HCT116 (cell line): Measurements from ENCODE around the gene SPACA5. TPM values are rescaled to one million over a fixed set of nuclear protein-coding genes. Genes with fewer than 3 reads are reported as not detected.

Experiments used
- ATAC-seq: fragments of 200-7000 bp; cut with Tn5 transposase; 2 replicates; pipeline ENCODE4 v1.9.1; 2020; ENCODE audit warnings: mild to moderate bottlenecking, moderate library complexity
- BruUV-seq: library from RNA; stranded (reverse); fragments of 400-500 nt; replicated peaks from 2 replicates; lab custom pipeline; 2021; lab: Mats Ljungman, UMichigan
- CTCF ChIA-PET: fragments of 300-600 bp; sonication (Branson Sonifier 250); formaldehyde crosslinking; loops from one replicate; lab custom pipeline; 2021; ENCODE audit warnings: antibody characterized with exemption; lab: Charles Lee
- POLR2A ChIA-PET: fragments of 300-600, 350-600 bp; sonication (Branson Sonifier 250); formaldehyde crosslinking; loops from one replicate; lab custom pipeline; 2021; ENCODE audit warnings: antibody characterized with exemption; lab: Charles Lee
- RAD21 ChIA-PET, 2 experiments: fragments of 300-600 bp; sonication (Branson Sonifier 250); formaldehyde crosslinking; loops; one replicate each; lab custom pipeline; 2023; ENCODE audit warnings: low total read pairs in 2 of 2; ENCODE audit not compliant: uncharacterized antibody in 2 of 2, unreplicated experiment in 2 of 2, low non-redundant PET in 1 of 2; lab: Charles Lee
- DNase-seq: peaks from one replicate; pipeline ENCODE4 v3.0.0-alpha.2; 2010; ENCODE audit warnings: low read depth, low spot score
- H2AFZ ChIP-seq: fragments of 200-600 bp; shearing (Covaris generic), sonication (generic); 2 replicates; pipeline ENCODE4 v1.6.1; 2017; ENCODE audit warnings: low read depth, mixed run types, mixed read lengths, antibody characterized with exemption, low read length; ENCODE audit not compliant: poor library complexity, severe bottlenecking
- H3K27ac ChIP-seq: 2 replicates; pipeline ENCODE4 v1.5.1; 2012; ENCODE audit warnings: low read depth, low read length
- H3K27me3 ChIP-seq: fragments of 200-600 bp; sonication (generic); 2 replicates; pipeline ENCODE4 v1.6.1; 2016; ENCODE audit warnings: mixed run types, low read length, mixed read lengths; ENCODE audit not compliant: insufficient read depth
- H3K36me3 ChIP-seq, 2 experiments: fragments of 200-500 bp in 1 of 2; fragments of 200-600 bp in 1 of 2; sonication (Bioruptor generic) in 1 of 2; sonication (generic) in 1 of 2; 2 replicates each; pipeline versions ENCODE4 v1.5.1 to v1.6.1; 2014 to 2016; ENCODE audit warnings: low read length in 2 of 2, inconsistent platforms in 1 of 2, mixed read lengths in 1 of 2, mixed run types in 1 of 2; ENCODE audit not compliant: insufficient read depth in 2 of 2, control insufficient read depth in 1 of 2
- H3K4me1 ChIP-seq, 2 experiments: fragments of 200-600 bp in 1 of 2; sonication (generic) in 1 of 2; 2 replicates each; pipeline versions ENCODE4 v1.5.1 to v1.6.1; 2012 to 2017; ENCODE audit warnings: low read length in 2 of 2, inconsistent platforms in 1 of 2, mild to moderate bottlenecking in 1 of 2, mixed read lengths in 1 of 2, mixed run types in 1 of 2, moderate library complexity in 1 of 2; ENCODE audit not compliant: insufficient read depth in 2 of 2, control insufficient read depth in 1 of 2
- H3K4me2 ChIP-seq: fragments of 200-600 bp; sonication (generic); 2 replicates; pipeline ENCODE4 v1.6.1; 2017; ENCODE audit warnings: mixed run types, low read length, mixed read lengths
- H3K4me3 ChIP-seq, 2 experiments: fragments of 200-600 bp in 1 of 2; sonication (generic) in 1 of 2; replicated peaks in 1 of 2; 2 replicates each; pipeline ENCODE4 v1.5.1; 2011 to 2016; ENCODE audit warnings: low read length in 2 of 2, control low read depth in 1 of 2, low read depth in 1 of 2, mild to moderate bottlenecking in 1 of 2, mixed read lengths in 1 of 2, mixed run types in 1 of 2
- H3K79me2 ChIP-seq: fragments of 200-600 bp; sonication (generic); 2 replicates; pipeline ENCODE4 v1.6.1; 2017; ENCODE audit warnings: mild to moderate bottlenecking, mixed run types, low read length, moderate library complexity, mixed read lengths; ENCODE audit not compliant: insufficient read depth
- H3K9ac ChIP-seq: fragments of 200-600 bp; sonication (generic); 2 replicates; pipeline ENCODE4 v1.6.1; 2016; ENCODE audit warnings: low read length, mixed read lengths
- H3K9me2 ChIP-seq: fragments of 200-600 bp; sonication (generic), shearing (Covaris generic); 2 replicates; pipeline ENCODE4 v1.6.1; 2017; ENCODE audit warnings: mixed run types, mild to moderate bottlenecking, moderate library complexity; ENCODE audit not compliant: insufficient read depth
- H3K9me3 ChIP-seq, 2 experiments: fragments of 200-500 bp in 1 of 2; fragments of 200-600 bp in 1 of 2; sonication (Bioruptor generic) in 1 of 2; sonication (generic) in 1 of 2; 2 replicates each; pipeline ENCODE4 v1.6.1; 2014 to 2017; ENCODE audit warnings: low read length in 2 of 2, mixed read lengths in 2 of 2, inconsistent platforms in 1 of 2, low read depth in 1 of 2, mild to moderate bottlenecking in 1 of 2, mixed run types in 1 of 2, moderate library complexity in 1 of 2; ENCODE audit not compliant: control insufficient read depth in 1 of 2, insufficient read depth in 1 of 2
- H4K20me1 ChIP-seq: fragments of 200-600 bp; sonication (generic), shearing (Covaris generic); 2 replicates; pipeline ENCODE4 v1.6.1; 2017; ENCODE audit warnings: mixed run types, mild to moderate bottlenecking, moderate library complexity; ENCODE audit not compliant: insufficient read depth
- CEBPB ChIP-seq: IDR thresholded peaks from 2 replicates; pipeline ENCODE4 v1.6.1; 2012; ENCODE audit warnings: low read depth
- EGR1 ChIP-seq: IDR thresholded peaks from 2 replicates; pipeline ENCODE4 v1.6.1; 2012; ENCODE audit warnings: low read depth
- ELF1 ChIP-seq: IDR thresholded peaks from 2 replicates; pipeline ENCODE4 v1.6.1; 2012; ENCODE audit warnings: low read depth, borderline replicate concordance
- EZH2 ChIP-seq: fragments of 200-600 bp; sonication (generic); IDR thresholded peaks from 2 replicates; pipeline ENCODE4 v1.6.1; 2017; ENCODE audit warnings: antibody characterized with exemption, mixed run types
- EZH2phosphoT487 ChIP-seq: fragments of 200-600 bp; IDR thresholded peaks from 2 replicates; pipeline ENCODE4 v1.6.1; 2018; ENCODE audit warnings: antibody characterized with exemption, borderline replicate concordance
- POLR2A ChIP-seq: IDR thresholded peaks from 2 replicates; pipeline ENCODE4 v1.7.0; 2011; ENCODE audit warnings: borderline replicate concordance; ENCODE audit not compliant: insufficient read depth, insufficient read length; ENCODE audit errors: extremely low read depth
- YY1 ChIP-seq: IDR thresholded peaks from 2 replicates; pipeline ENCODE4 v1.6.1; 2011; ENCODE audit warnings: low read length, low read depth, moderate library complexity, mild to moderate bottlenecking; ENCODE audit not compliant: insufficient replicate concordance; ENCODE audit errors: extremely low read depth
- ZNF274 ChIP-seq: fragments of 200-500 bp; sonication (Bioruptor generic); IDR thresholded peaks from 2 replicates; pipeline ENCODE4 v1.6.1; 2014; ENCODE audit warnings: mild to moderate bottlenecking, low read depth, low read length, inconsistent platforms
- intact Hi-C: fragments of 100-400 bp; cut with micrococcal nuclease; formaldehyde crosslinking; loops from 2 replicates; pipeline ENCODE4 v1.10.0; 2022
- total RNA-seq: library from RNA; stranded (reverse); gene quantifications from one replicate; pipeline ENCODE4 v1.2.1, GENCODE V29; 2021; ENCODE audit not compliant: unreplicated experiment
- TF ChIP-seq, protein P1 (sequence below), 3 experiments: fragments of 200-600 bp in 1 of 3; sonication (generic) in 1 of 3; IDR thresholded peaks in 2 of 3; conservative IDR thresholded peaks in 1 of 3; 2 replicates each; pipeline ENCODE4 v1.5.1; 2012 to 2017; ENCODE audit warnings: low read depth in 2 of 3, low read length in 2 of 3, antibody characterized with exemption in 1 of 3, borderline replicate concordance in 1 of 3, control low read depth in 1 of 3, mild to moderate bottlenecking in 1 of 3, mixed read lengths in 1 of 3, mixed run types in 1 of 3, moderate library complexity in 1 of 3; ENCODE audit not compliant: insufficient read depth in 1 of 3
- TF ChIP-seq, protein P2 (sequence below): IDR thresholded peaks from 2 replicates; pipeline ENCODE4 v1.6.1; 2012
- TF ChIP-seq, protein P3 (sequence below): IDR thresholded peaks from 2 replicates; pipeline ENCODE4 v1.6.1; 2012
- TF ChIP-seq, protein P4 (sequence below): IDR thresholded peaks from 2 replicates; pipeline ENCODE4 v1.6.1; 2011; ENCODE audit warnings: mild to moderate bottlenecking, low read length, moderate library complexity; ENCODE audit not compliant: insufficient replicate concordance; ENCODE audit errors: extremely low read depth

The SPACA5 gene
- total RNA-seq, 1 experiment from 2014 or later, result not detected

DNA sequence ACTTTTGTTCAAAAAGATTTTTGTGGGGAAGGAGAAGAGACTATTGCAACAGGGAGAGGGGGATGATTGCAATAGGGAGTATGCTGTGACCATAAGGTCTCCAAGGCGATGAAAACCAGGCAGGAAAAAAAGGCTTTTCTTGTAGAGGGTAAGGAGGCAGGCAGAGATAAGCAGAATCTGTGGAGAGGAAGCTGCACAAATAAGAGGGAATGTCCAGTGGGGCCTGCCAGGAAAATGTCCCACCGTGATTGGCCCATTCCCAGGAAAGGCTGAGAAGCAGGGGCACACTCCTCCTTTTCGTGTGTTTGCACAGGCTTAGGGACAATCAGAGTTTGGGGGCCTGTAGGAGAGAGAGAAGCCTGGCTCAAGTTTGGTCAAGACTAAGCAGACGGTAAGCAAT, 29.1 kb downstream of the SPACA5 start:
- POLR2A ChIA-PET, result no interaction called here
- DNase-seq, result no peak
- no TSS peak for BruUV-seq

More for the DNA sequence above, 29.1 kb downstream of the SPACA5 start:
- no peak overlapping the region for H2AFZ ChIP-seq
- no peaks in the 10 kb centered on the region for H4K20me1 ChIP-seq
- CTCF ChIA-PET, result no interaction called here
- no peak overlapping the region for H3K27ac ChIP-seq
- ATAC-seq, result no peak
- no peak overlapping the region for H3K9ac ChIP-seq
- H3K9me3 ChIP-seq, result no peaks in the 10 kb centered on the region
- H3K27me3 ChIP-seq, result no peaks in the 10 kb centered on the region
- H3K4me3 ChIP-seq, result no peak overlapping the region
- no peaks in the 10 kb centered on the region for H3K36me3 ChIP-seq
- intact Hi-C loops, result no loop called here
- H3K79me2 ChIP-seq, result no peaks in the 10 kb centered on the region
- RAD21 ChIA-PET, result no interaction called here
- no peaks in the 10 kb centered on the region for H3K9me2 ChIP-seq
- TF ChIP-seq, protein P1, sequence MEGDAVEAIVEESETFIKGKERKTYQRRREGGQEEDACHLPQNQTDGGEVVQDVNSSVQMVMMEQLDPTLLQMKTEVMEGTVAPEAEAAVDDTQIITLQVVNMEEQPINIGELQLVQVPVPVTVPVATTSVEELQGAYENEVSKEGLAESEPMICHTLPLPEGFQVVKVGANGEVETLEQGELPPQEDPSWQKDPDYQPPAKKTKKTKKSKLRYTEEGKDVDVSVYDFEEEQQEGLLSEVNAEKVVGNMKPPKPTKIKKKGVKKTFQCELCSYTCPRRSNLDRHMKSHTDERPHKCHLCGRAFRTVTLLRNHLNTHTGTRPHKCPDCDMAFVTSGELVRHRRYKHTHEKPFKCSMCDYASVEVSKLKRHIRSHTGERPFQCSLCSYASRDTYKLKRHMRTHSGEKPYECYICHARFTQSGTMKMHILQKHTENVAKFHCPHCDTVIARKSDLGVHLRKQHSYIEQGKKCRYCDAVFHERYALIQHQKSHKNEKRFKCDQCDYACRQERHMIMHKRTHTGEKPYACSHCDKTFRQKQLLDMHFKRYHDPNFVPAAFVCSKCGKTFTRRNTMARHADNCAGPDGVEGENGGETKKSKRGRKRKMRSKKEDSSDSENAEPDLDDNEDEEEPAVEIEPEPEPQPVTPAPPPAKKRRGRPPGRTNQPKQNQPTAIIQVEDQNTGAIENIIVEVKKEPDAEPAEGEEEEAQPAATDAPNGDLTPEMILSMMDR (IDR thresholded peaks at IDR 0.05 in 2 of 3, conservative IDR thresholded peaks at IDR 0.05 in 1 of 3; ENCODE audit: borderline replicate concordance in 1 of 3, insufficient read depth in 1 of 3, low read depth in 2 of 3, low read length in 2 of 3), result no peak
- TF ChIP-seq ZNF274 (no peak), POLR2A (no peak), CEBPB (no peak), YY1 (no peak), EZH2phosphoT487 (no peak), EZH2 (no peak), ELF1 (no peak), EGR1 (no peak)
- TF ChIP-seq, protein P2, sequence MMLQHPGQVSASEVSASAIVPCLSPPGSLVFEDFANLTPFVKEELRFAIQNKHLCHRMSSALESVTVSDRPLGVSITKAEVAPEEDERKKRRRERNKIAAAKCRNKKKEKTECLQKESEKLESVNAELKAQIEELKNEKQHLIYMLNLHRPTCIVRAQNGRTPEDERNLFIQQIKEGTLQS, result no peak
- TF ChIP-seq, protein P3, sequence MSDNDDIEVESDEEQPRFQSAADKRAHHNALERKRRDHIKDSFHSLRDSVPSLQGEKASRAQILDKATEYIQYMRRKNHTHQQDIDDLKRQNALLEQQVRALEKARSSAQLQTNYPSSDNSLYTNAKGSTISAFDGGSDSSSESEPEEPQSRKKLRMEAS, result no peak
- TF ChIP-seq, protein P4, sequence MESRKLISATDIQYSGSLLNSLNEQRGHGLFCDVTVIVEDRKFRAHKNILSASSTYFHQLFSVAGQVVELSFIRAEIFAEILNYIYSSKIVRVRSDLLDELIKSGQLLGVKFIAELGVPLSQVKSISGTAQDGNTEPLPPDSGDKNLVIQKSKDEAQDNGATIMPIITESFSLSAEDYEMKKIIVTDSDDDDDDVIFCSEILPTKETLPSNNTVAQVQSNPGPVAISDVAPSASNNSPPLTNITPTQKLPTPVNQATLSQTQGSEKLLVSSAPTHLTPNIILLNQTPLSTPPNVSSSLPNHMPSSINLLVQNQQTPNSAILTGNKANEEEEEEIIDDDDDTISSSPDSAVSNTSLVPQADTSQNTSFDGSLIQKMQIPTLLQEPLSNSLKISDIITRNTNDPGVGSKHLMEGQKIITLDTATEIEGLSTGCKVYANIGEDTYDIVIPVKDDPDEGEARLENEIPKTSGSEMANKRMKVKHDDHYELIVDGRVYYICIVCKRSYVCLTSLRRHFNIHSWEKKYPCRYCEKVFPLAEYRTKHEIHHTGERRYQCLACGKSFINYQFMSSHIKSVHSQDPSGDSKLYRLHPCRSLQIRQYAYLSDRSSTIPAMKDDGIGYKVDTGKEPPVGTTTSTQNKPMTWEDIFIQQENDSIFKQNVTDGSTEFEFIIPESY, result no peak
- no peaks in the 10 kb centered on the region for H3K4me1 ChIP-seq
- no peak overlapping the region for H3K4me2 ChIP-seq
